ENCODE measurements around the gene KDM4D. TPM values are rescaled to one million over a fixed set of nuclear protein-coding genes. Genes with fewer than 3 reads are reported as not detected.

KDM4D gene
- total RNA-seq, 1 donor from 2014 or later, result 0.93 TPM

DNA sequence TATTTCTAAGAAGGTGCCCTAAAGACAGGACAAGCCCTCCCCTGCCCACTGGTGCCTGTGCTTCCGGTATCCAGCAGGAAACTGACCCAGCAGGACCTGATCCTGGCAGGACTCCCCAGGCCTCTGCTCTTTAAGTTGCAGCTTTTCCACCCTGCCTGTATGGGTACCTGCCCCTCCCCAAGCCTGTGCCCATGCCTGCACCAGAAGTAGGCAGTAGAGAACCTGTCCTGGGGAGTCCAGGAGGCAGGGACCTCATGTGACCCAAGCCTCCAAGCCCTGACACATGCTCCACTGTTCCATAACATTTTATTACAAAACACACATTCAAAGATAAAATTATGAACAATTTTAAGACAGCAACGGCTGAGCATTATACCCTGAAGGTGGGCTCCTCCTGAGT is 14.3 kb upstream of the KDM4D start:
- no peaks in the 10 kb centered on the region for H3K9me3 Mint-ChIP-seq (ENCODE audit: unreplicated experiment)
- Histone ChIP-seq H3K79me2 (ENCODE audit: insufficient read depth, low read length) (no peaks in the 10 kb centered on the region), H3K36me3 (ENCODE audit: insufficient read depth, low read length) (peaks cover 31% of the 10 kb centered on the region), H4K20me1 (ENCODE audit: insufficient read depth, low read length) (no peaks in the 10 kb centered on the region), H3K27ac (ENCODE audit: low read depth, low read length) (no peak overlapping the region), H3K4me2 (ENCODE audit: low read length) (no peak overlapping the region), H3K4me1 (ENCODE audit: insufficient read depth, low read length) (no peaks in the 10 kb centered on the region), H3K27me3 (ENCODE audit: insufficient read depth, low read length) (no peaks in the 10 kb centered on the region), H3K9ac (ENCODE audit: low read length) (no peak overlapping the region), H2AFZ (ENCODE audit: low read depth, low read length) (no peak overlapping the region), H3K4me3 (ENCODE audit: insufficient read depth, low read depth, low read length) (no peak overlapping the region), H3K9me3 (ENCODE audit: insufficient read depth, low read depth, low read length) (no peaks in the 10 kb centered on the region)
- H3K27ac Mint-ChIP-seq (ENCODE audit: unreplicated experiment), result peak overlapping the region; percentile 26
- TF ChIP-seq EZH2 (IDR thresholded peaks at IDR 0.05; ENCODE audit: insufficient read depth, low read length) (no peak), CTCF (IDR thresholded peaks at IDR 0.05; ENCODE audit: insufficient read depth, low read depth, low read length) (no peak)
- H3K36me3 Mint-ChIP-seq (ENCODE audit: low read depth, unreplicated experiment), result peaks cover 3% of the 10 kb centered on the region
- no peak for FAIRE-seq
- peaks cover 3% of the 10 kb centered on the region for H3K27me3 Mint-ChIP-seq (ENCODE audit: low read depth, unreplicated experiment)
- H3K4me1 Mint-ChIP-seq (ENCODE audit: low read depth, unreplicated experiment), result peaks cover 5% of the 10 kb centered on the region
- H3K4me3 Mint-ChIP-seq (ENCODE audit: unreplicated experiment), result no peak overlapping the region
- no peak for DNase-seq (ENCODE audit: low read depth)

DNA sequence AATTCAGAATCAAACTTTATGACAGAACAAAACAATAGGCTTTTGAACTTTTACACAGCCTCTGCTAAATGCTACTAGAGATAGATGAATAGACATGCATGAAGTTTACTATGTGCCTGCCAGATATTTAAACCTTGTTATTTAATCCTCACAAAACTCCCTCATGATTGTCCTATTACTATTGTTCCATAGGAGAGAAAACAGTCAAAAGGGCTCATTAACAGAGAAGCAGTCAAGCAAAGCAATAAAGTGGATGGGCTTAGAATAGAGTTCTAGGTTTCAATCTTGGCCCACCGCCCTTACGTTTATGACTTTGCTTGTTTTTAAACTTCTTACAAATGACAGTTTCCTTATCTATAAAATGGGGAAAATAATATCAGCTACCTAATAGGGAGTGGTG is 13.0 kb upstream of the KDM4D start:
- Histone ChIP-seq H3K9me3 (ENCODE audit: insufficient read depth, low read depth, low read length) (no peaks in the 10 kb centered on the region), H3K4me2 (ENCODE audit: low read length) (no peak overlapping the region), H3K27me3 (ENCODE audit: insufficient read depth, low read length) (no peaks in the 10 kb centered on the region), H3K4me1 (ENCODE audit: insufficient read depth, low read length) (no peaks in the 10 kb centered on the region), H3K27ac (ENCODE audit: low read depth, low read length) (no peak overlapping the region), H3K36me3 (ENCODE audit: insufficient read depth, low read length) (peaks cover 44% of the 10 kb centered on the region), H3K79me2 (ENCODE audit: insufficient read depth, low read length) (no peaks in the 10 kb centered on the region), H3K4me3 (ENCODE audit: insufficient read depth, low read depth, low read length) (no peak overlapping the region), H3K9ac (ENCODE audit: low read length) (no peak overlapping the region), H2AFZ (ENCODE audit: low read depth, low read length) (no peak overlapping the region), H4K20me1 (ENCODE audit: insufficient read depth, low read length) (peaks cover 2% of the 10 kb centered on the region)
- Mint-ChIP-seq H3K27me3 (ENCODE audit: low read depth, unreplicated experiment) (no peaks in the 10 kb centered on the region), H3K36me3 (ENCODE audit: low read depth, unreplicated experiment) (peaks cover 8% of the 10 kb centered on the region), H3K27ac (ENCODE audit: unreplicated experiment) (no peak overlapping the region), H3K4me1 (ENCODE audit: low read depth, unreplicated experiment) (peaks cover 5% of the 10 kb centered on the region), H3K4me3 (ENCODE audit: unreplicated experiment) (no peak overlapping the region), H3K9me3 (ENCODE audit: unreplicated experiment) (no peaks in the 10 kb centered on the region)
- DNase-seq (ENCODE audit: low read depth), result no peak
- FAIRE-seq, result peak; percentile 20
- TF ChIP-seq EZH2 (IDR thresholded peaks at IDR 0.05; ENCODE audit: insufficient read depth, low read length) (no peak), CTCF (IDR thresholded peaks at IDR 0.05; ENCODE audit: insufficient read depth, low read depth, low read length) (no peak)

- no peak for DNase-seq (ENCODE audit: low read depth)
- Histone ChIP-seq H3K9ac (ENCODE audit: low read length) (no peak overlapping the region), H3K27me3 (ENCODE audit: insufficient read depth, low read length) (no peaks in the 10 kb centered on the region), H3K4me2 (ENCODE audit: low read length) (no peak overlapping the region), H2AFZ (ENCODE audit: low read depth, low read length) (no peak overlapping the region), H3K4me3 (ENCODE audit: insufficient read depth, low read depth, low read length) (no peak overlapping the region), H3K27ac (ENCODE audit: low read depth, low read length) (no peak overlapping the region), H3K36me3 (ENCODE audit: insufficient read depth, low read length) (peaks cover 51% of the 10 kb centered on the region), H3K9me3 (ENCODE audit: insufficient read depth, low read depth, low read length) (no peaks in the 10 kb centered on the region), H3K79me2 (ENCODE audit: insufficient read depth, low read length) (no peaks in the 10 kb centered on the region), H3K4me1 (ENCODE audit: insufficient read depth, low read length) (no peaks in the 10 kb centered on the region), H4K20me1 (ENCODE audit: insufficient read depth, low read length) (peaks cover 7% of the 10 kb centered on the region)
- Mint-ChIP-seq H3K9me3 (ENCODE audit: unreplicated experiment) (no peaks in the 10 kb centered on the region), H3K36me3 (ENCODE audit: low read depth, unreplicated experiment) (peaks cover 8% of the 10 kb centered on the region), H3K27me3 (ENCODE audit: low read depth, unreplicated experiment) (no peaks in the 10 kb centered on the region), H3K4me1 (ENCODE audit: low read depth, unreplicated experiment) (peaks cover 5% of the 10 kb centered on the region), H3K27ac (ENCODE audit: unreplicated experiment) (no peak overlapping the region), H3K4me3 (ENCODE audit: unreplicated experiment) (no peak overlapping the region)
- FAIRE-seq, result no peak
- TF ChIP-seq CTCF (IDR thresholded peaks at IDR 0.05; ENCODE audit: insufficient read depth, low read depth, low read length) (no peak), EZH2 (IDR thresholded peaks at IDR 0.05; ENCODE audit: insufficient read depth, low read length) (no peak)
These were observed 12.3 kb upstream of the KDM4D start for GRCh38 chr11:94961255-94961654.

All from astrocyte (in vitro differentiated cells and primary cell).